Measurements from ENCODE around the gene NUP210.
A peak's percentile ranks its signal among the peaks of the same experiment; 100 is the strongest.

Gene NUP210

GRCh38 chr3:13427662-13428603, 7.8 kb upstream of the NUP210 start:
- peak; percentile 49 for DNase-seq (ENCODE audit: low read depth)
- H3K4me3 ChIP-seq (ENCODE audit: low read depth, low read length) = no peak overlapping the region
- TF ChIP-seq CTCF (IDR thresholded peaks at IDR 0.05; ENCODE audit: insufficient read depth, low read depth, low read length, missing control alignments) = no peak

DNA sequence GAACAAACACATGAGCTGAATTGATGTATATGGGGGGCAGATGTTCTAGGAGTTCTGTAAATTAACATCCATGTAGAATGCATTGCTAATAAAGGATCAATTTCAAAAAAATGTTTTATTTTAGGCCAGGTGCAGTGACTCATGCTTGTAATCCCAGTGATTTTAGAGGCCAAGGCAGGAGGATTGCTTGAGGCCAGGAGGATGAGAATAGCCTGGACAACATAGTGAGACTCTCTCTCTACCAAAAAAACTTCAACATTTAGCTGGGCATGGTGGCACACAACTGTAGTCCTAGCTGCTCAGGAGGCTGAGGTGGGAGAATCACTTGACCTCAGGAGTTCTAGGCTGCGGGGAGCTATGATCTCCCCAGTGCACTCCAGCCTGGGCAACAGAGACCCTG, 6.5 kb upstream of the NUP210 start:
- TF ChIP-seq CTCF (IDR thresholded peaks at IDR 0.05; ENCODE audit: insufficient read depth, low read depth, low read length, missing control alignments) = no peak
- no peak for DNase-seq (ENCODE audit: low read depth)
- no peak overlapping the region for H3K4me3 ChIP-seq (ENCODE audit: low read depth, low read length)

DNA sequence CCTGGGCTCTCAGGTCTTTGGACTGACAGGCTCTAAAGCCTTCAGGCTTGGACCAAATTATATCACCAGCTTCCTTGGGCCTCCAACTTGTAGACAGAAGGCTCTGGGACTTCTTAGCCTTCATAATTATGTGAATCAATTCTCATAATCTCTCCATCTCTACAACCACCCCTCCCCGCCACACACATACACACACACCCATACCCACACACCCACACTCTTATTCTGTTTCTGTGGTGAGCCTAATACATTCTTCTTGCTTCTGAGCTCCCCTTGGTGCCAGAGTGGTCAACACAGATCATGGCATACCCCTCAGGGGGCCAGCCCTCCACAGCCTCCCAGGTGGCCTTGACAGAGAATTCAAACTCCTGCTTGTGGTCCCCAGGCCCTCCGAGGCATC, 5.6 kb upstream of the NUP210 start:
- H3K4me3 ChIP-seq (ENCODE audit: low read depth, low read length) = no peak overlapping the region
- no peak for DNase-seq (ENCODE audit: low read depth)
- TF ChIP-seq CTCF (IDR thresholded peaks at IDR 0.05; ENCODE audit: insufficient read depth, low read depth, low read length, missing control alignments) = no peak

DNA sequence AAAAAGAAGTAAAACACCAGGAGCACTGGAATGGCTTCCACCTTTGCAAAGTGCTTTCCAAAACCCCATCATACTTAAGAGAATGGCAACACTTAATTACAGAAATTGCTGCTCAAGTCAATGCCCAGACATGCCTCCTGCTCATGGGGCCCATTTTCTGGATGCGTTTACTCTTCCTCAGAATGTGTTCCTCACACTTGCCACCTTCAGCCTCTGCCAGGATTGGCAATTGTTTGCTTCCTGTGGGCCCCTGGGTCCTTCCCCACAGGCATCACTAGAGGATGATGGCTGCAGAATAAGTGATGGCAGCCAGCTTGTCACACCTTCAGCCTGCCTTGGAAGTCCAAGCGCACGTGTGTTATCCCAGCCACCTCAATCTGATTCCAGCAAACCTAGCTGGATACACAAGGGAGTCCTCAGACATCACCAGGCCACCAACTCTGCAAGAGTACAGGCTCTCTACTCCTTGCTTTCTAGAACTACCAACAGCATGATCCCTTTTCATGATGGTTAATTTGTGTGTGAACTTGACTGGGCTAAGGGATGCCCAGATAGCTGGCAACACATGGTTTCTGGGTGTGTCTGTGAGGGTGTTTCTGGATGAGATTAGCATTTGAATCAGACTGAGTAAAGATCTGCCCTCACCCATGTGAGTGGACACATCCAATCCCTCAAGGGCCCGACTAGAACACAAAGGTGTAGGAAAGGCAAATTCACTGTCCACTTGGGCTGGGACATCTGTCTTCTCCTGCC, 4.9 kb upstream of the NUP210 start:
- no peak for DNase-seq (ENCODE audit: low read depth)
- no peak overlapping the region for H3K4me3 ChIP-seq (ENCODE audit: low read depth, low read length)
- no peak for TF ChIP-seq CTCF (IDR thresholded peaks at IDR 0.05; ENCODE audit: insufficient read depth, low read depth, low read length, missing control alignments)

DNA sequence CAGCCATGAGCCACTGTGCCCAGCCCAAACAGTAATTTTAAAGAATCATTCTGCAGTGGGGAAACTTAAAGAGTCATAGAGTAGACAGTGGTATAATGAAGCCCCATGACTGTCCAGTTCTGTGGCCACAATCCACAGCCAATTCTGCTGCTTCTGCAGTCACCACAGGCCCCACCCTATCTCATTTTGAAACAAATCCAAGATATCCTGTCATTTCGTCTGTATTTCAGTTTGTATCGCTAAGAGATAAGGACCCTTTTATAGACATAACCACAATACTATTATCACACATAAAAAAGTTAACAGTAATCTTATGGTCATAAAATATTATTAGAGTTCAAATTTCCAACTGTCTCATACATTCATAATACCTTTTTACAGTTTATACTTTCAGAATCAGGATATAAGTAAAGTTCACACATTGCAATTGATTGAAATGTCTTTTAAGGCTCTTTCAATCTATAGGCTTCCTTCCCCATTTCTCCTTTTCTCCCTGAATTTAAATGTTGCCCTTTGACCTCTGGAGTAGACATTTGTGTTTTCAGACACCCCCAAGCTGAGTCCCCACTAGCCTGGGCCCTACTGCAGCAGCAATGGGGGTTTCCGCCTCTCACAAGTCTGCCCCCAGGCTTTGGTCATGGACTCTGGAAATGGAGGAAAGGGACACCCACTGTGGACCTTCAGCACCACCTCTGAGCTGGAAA, 4.2 kb upstream of the NUP210 start:
- no peak overlapping the region for H3K4me3 ChIP-seq (ENCODE audit: low read depth, low read length)
- DNase-seq (ENCODE audit: low read depth) = no peak
- TF ChIP-seq CTCF (IDR thresholded peaks at IDR 0.05; ENCODE audit: insufficient read depth, low read depth, low read length, missing control alignments) = no peak

DNA sequence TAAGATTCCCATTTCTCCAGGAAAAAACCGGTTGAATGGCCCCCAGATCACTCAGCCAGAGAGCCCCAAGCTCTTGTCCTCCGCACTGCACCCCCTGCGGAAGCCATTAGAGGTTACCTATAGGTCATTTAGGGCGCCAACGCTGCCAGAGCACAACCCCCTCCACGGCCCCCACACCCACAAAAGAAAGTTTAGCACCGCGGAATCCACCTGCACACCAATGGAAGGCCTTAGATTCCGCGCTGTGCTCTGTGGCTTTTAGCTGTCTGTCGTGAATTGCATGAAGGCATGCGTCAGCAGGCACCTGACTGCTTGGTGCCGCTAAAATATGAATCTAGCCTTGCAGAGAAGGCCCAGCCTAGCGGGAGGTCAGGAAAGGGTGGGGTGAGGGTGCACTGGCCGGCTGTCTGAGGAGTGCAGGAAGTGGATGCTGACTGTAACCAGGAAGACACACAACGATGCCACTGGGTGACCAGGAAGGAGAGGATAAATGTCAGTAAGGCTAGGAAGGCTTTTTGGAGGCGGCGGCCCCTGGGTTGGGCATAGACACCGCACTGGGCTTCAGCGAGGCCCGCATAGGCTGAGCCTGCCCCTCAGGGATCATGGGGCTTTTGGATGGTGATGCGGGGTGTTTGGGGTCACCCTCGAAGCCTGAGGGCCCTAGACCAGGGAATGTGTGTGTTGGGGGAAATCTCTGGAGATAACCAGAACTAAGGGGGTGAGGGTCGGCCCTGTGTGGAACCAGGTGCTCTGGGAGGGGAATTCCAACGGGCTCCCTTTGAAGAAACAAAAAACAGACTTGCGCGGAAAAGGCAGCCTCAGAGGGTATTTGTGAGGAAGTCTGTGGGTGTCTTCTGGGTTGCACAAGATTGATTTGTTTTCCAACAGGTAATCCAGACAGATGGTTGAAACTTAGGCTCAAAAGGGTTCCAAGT, 976 bp upstream of the NUP210 start:
- peak overlapping the region; percentile 86 for H3K4me3 ChIP-seq (ENCODE audit: low read depth, low read length)
- DNase-seq (ENCODE audit: low read depth) = peak; percentile 87
- no peak for TF ChIP-seq CTCF (IDR thresholded peaks at IDR 0.05; ENCODE audit: insufficient read depth, low read depth, low read length, missing control alignments)

Data from GM12865 (cell line).